Measurements from ENCODE around the gene TENT4A. TPM values are rescaled to one million over a fixed set of nuclear protein-coding genes. Genes with fewer than 3 reads are reported as not detected.

The TENT4A gene
- total RNA-seq, 1 donor from 2014 or later: 16.1 TPM

DNA sequence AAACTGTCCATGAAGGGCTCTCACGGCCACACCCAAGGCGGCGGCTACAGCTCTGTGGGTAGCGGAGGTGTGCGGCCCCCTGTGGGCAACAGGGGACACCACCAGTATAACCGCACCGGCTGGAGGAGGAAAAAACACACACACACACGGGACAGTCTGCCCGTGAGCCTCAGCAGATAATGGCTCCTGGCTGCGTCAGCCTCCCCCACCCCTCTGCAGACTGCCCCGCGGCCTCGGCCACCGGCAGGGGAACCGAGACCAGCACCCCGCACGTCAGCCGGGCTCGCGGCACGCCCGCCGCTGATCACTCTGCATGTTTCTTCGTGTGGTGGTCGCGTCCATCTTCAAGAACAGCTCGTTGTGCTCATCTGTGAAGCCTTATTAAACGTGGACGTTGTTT lies 41.5 kb downstream of the TENT4A start:
- TF ChIP-seq, protein P1, sequence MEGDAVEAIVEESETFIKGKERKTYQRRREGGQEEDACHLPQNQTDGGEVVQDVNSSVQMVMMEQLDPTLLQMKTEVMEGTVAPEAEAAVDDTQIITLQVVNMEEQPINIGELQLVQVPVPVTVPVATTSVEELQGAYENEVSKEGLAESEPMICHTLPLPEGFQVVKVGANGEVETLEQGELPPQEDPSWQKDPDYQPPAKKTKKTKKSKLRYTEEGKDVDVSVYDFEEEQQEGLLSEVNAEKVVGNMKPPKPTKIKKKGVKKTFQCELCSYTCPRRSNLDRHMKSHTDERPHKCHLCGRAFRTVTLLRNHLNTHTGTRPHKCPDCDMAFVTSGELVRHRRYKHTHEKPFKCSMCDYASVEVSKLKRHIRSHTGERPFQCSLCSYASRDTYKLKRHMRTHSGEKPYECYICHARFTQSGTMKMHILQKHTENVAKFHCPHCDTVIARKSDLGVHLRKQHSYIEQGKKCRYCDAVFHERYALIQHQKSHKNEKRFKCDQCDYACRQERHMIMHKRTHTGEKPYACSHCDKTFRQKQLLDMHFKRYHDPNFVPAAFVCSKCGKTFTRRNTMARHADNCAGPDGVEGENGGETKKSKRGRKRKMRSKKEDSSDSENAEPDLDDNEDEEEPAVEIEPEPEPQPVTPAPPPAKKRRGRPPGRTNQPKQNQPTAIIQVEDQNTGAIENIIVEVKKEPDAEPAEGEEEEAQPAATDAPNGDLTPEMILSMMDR (conservative IDR thresholded peaks at IDR 0.05; ENCODE audit: low read depth, low read length): no peak
- H3K4me3 ChIP-seq (ENCODE audit: low read depth, low read length): no peak overlapping the region
- no peak for DNase-seq (ENCODE audit: low read depth)

DNA sequence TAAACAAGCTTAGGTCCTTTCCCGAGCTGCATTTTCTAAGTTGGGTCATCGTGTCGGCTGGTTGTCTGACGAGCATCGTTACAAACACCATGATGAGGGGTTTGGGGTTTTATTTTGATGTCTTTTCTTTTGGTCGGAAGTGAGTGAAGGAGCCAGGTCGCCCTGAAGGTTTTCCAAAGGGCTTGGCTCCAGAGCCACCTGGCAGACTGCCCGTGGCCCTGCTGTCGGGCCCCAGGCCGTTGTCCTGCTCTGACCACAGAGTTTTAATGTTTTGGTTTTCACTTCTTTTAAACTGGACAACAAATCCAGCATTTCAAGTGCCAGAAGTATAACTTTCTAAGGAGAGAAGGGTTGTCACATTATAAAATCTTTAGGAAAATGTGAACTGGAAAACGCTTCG lies 42.3 kb downstream of the TENT4A start:
- H3K4me3 ChIP-seq (ENCODE audit: low read depth, low read length): no peak overlapping the region
- no peak for DNase-seq (ENCODE audit: low read depth)
- TF ChIP-seq, protein P1 (conservative IDR thresholded peaks at IDR 0.05; ENCODE audit: low read depth, low read length): no peak

DNA sequence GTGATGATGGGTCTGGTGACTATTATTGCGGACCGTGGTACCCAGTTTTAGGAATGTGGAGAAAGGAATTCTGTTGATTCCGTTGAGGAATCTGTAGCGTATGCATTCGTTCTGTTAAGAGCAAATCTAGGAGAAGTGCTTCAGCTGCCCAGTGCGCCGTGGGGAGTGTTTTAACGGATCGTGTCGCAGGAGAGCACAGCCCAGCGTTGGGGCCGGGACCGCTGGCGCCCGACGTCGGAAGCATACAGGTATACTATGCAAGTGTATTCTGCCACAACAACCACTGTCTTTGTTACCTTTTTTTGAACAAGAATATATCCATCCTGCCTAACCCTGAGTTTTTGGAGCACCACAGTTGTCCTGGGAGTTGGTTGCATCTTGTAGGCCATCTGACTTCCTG lies 42.7 kb downstream of the TENT4A start:
- TF ChIP-seq, protein P1 (conservative IDR thresholded peaks at IDR 0.05; ENCODE audit: low read depth, low read length): no peak
- no peak overlapping the region for H3K4me3 ChIP-seq (ENCODE audit: low read depth, low read length)
- no peak for DNase-seq (ENCODE audit: low read depth)

DNA sequence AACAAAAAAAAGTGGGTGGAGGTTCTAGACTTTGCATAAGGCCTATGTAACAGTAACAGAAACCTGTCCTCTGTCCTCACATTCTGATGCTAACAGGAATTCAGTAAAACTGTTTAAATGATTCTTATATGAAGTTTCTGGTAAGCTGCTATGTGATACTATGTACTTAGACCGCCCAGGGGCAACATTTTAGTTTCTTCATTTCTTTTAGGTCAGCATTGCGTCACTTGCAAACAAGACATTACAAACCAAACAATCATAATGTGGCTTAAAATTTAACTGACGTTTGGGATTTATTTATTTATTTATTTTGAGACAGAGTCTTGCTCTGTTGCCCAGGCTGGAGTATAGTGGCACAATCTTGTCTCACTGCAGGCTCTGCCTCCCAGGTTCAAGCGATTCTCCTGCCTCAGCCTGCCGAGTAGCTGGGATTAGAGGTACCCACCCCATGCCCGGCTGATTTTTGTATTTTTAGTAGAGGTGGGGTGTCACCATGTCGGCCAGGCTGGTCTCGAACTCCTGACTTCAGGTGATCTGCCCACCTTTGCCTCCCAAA lies 44.3 kb downstream of the TENT4A start:
- no peak for DNase-seq (ENCODE audit: low read depth)
- H3K4me3 ChIP-seq (ENCODE audit: low read depth, low read length): no peak overlapping the region
- TF ChIP-seq, protein P1 (conservative IDR thresholded peaks at IDR 0.05; ENCODE audit: low read depth, low read length): no peak

DNA sequence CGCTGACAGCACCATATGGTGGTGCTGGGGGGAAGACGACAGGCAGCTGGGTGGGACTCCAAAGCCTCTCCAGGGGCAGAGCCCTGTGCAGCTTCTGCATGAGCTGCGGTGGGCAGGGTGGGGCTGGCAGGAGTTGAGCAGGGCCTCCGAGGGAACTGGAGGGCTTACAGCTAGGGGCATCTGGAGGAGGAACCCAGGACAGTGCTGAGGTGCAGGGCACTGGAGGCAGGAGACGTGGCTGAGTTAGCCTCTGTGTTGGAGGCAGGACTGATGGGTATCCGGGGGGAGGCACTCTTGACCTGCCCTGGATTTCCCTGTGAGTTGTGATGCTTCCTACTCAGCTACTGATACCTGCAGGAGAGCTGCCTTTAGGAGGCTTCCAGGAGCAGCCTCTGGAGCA lies 45.0 kb downstream of the TENT4A start:
- TF ChIP-seq, protein P1 (conservative IDR thresholded peaks at IDR 0.05; ENCODE audit: low read depth, low read length): no peak
- DNase-seq (ENCODE audit: low read depth): no peak
- H3K4me3 ChIP-seq (ENCODE audit: low read depth, low read length): no peak overlapping the region

DNA sequence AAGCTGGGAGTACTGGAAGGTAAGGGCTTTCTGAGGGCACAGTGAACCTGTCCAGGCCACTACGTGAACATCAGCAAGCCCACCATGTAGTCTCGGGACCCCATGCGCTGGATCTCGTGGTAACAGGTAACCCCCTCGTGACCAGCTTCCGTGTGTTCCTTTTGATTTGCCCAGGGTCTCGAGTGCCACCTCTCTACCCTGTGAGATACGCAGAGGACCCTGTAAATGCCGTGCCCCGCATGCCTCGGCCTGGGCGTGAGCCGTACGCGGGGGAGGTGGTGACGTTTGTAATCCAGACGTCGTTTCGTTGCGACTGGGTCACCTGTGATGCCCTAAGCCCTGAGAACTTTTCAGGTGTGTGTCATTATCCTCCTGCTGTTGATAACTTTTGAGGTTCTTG lies 45.5 kb downstream of the TENT4A start:
- TF ChIP-seq, protein P1 (conservative IDR thresholded peaks at IDR 0.05; ENCODE audit: low read depth, low read length): no peak
- no peak for DNase-seq (ENCODE audit: low read depth)
- no peak overlapping the region for H3K4me3 ChIP-seq (ENCODE audit: low read depth, low read length)

DNA sequence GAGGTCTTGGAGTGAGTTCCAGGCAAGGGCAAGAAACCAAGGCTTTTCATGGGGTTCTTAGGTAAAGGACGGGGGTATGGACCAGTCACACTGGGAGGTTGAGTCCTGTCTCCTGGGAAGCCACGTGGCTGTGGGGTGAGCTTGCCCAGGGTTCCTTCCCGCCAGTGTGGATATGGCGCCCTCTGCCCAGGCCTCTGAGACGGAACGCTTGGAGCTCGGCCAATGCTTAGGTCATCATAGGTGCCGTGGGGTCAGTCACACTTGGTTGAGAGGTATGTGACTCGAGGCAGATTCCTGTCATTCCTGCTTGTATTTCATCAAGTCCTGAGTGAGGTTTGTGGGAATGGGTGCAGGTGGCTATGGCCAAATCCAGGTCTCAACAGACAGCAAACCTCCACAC lies 46.2 kb downstream of the TENT4A start:
- DNase-seq (ENCODE audit: low read depth): peak; percentile 95

More for the DNA sequence above, 46.2 kb downstream of the TENT4A start:
- TF ChIP-seq, protein P1 (conservative IDR thresholded peaks at IDR 0.05; ENCODE audit: low read depth, low read length): peak; percentile 47
- H3K4me3 ChIP-seq (ENCODE audit: low read depth, low read length): no peak overlapping the region

Data from epithelial cell of proximal tubule (primary cell).